ENCODE measurements around the gene CAB39L. TPM values are rescaled to one million over a fixed set of nuclear protein-coding genes. Genes with fewer than 3 reads are reported as not detected.

The CAB39L gene
- polyA plus RNA-seq, 1 of the 3 experiments (the other 2 are of a cell fraction) = 2.6 TPM

GRCh38 chr13:49452725-49453457 lies 9.0 kb upstream of the CAB39L start:
- H3K27ac ChIP-seq (ENCODE audit: low read depth in 2 of 2, low read length in 1 of 2) = no peak overlapping the region
- H3K27me3 ChIP-seq (ENCODE audit: insufficient read depth) = no peaks in the 10 kb centered on the region
- no peak overlapping the region for H2AFZ ChIP-seq (ENCODE audit: low read depth)
- whole genome bisulfite sequencing (ENCODE audit: low lambda C conversion rate) = 95% methylated on average over 8 of the region's 8 CpGs
- TF ChIP-seq NRF1 (IDR thresholded peaks at IDR 0.05; ENCODE audit: low read depth, low read length) (no peak), RXRA (IDR thresholded peaks at IDR 0.05; ENCODE audit: borderline replicate concordance, low read depth) (no peak), EP300 (IDR thresholded peaks at IDR 0.05; ENCODE audit: borderline replicate concordance in 1 of 2, low read depth in 1 of 2, low read length in 1 of 2) (no peak), YY1 (IDR thresholded peaks at IDR 0.05; ENCODE audit: low read depth) (no peak), MEF2A (IDR thresholded peaks at IDR 0.05; ENCODE audit: borderline replicate concordance, low read depth) (no peak), ELF1 (IDR thresholded peaks at IDR 0.05) (no peak), TCF12 (IDR thresholded peaks at IDR 0.05) (no peak), ZBTB33 (IDR thresholded peaks at IDR 0.05; ENCODE audit: borderline replicate concordance, low read depth) (no peak), RFX5 (IDR thresholded peaks at IDR 0.05; ENCODE audit: low read length) (no peak), POLR2AphosphoS5 (IDR thresholded peaks at IDR 0.05; ENCODE audit: low read depth, low read length) (no peak)
- TF ChIP-seq, protein P1, sequence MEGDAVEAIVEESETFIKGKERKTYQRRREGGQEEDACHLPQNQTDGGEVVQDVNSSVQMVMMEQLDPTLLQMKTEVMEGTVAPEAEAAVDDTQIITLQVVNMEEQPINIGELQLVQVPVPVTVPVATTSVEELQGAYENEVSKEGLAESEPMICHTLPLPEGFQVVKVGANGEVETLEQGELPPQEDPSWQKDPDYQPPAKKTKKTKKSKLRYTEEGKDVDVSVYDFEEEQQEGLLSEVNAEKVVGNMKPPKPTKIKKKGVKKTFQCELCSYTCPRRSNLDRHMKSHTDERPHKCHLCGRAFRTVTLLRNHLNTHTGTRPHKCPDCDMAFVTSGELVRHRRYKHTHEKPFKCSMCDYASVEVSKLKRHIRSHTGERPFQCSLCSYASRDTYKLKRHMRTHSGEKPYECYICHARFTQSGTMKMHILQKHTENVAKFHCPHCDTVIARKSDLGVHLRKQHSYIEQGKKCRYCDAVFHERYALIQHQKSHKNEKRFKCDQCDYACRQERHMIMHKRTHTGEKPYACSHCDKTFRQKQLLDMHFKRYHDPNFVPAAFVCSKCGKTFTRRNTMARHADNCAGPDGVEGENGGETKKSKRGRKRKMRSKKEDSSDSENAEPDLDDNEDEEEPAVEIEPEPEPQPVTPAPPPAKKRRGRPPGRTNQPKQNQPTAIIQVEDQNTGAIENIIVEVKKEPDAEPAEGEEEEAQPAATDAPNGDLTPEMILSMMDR (IDR thresholded peaks at IDR 0.05) = no peak
- TF ChIP-seq, protein P2, sequence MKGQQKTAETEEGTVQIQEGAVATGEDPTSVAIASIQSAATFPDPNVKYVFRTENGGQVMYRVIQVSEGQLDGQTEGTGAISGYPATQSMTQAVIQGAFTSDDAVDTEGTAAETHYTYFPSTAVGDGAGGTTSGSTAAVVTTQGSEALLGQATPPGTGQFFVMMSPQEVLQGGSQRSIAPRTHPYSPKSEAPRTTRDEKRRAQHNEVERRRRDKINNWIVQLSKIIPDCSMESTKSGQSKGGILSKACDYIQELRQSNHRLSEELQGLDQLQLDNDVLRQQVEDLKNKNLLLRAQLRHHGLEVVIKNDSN (IDR thresholded peaks at IDR 0.05; ENCODE audit: borderline replicate concordance, low read depth) = no peak
- POLR2A ChIA-PET = no interaction called here
- H3K4me3 ChIP-seq (ENCODE audit: low read depth in 2 of 2, low read length in 1 of 2) = no peak overlapping the region
- H3K4me2 ChIP-seq = no peak overlapping the region
- H3K79me2 ChIP-seq (ENCODE audit: insufficient read depth) = peaks cover 24% of the 10 kb centered on the region
- H3F3A ChIP-seq (replicated peaks; ENCODE audit: insufficient read depth) = peaks cover 4% of the 10 kb centered on the region
- no peaks in the 10 kb centered on the region; a peak in 1 of 4 replicates for H3K4me1 ChIP-seq (ENCODE audit: control insufficient read depth in 1 of 2, insufficient read depth in 2 of 2, low read depth in 1 of 2, low read length in 1 of 2)
- CTCF ChIA-PET = no interaction called here
- no peaks in the 10 kb centered on the region for H4K20me1 ChIP-seq (ENCODE audit: insufficient read depth)
- H3K9ac ChIP-seq = no peak overlapping the region
- DNase-seq = no peak
- H3K9me2 ChIP-seq = no peaks in the 10 kb centered on the region
- peaks cover 0 to 10% of the 10 kb centered on the region in 2 experiments for H3K36me3 ChIP-seq (replicated peaks in 1 of 2; ENCODE audit: control insufficient read depth in 1 of 2, insufficient read depth in 2 of 2, low read length in 1 of 2)
- no peaks in the 10 kb centered on the region for H3K9me3 ChIP-seq
